Activated CD4-positive, alpha-beta T cell treated with anti-CD3 and anti-CD28 coated beads, Interleukin-2, Interleukin-6, amounts not matched to agents 100 ng/mL and 50 ng/mL, durations not matched to agents 16 hours and 8 hours (primary cell): Measurements from ENCODE around the gene TXNDC9.
"Not testable (repeated sequence)": the region's sequence is repeated elsewhere in the genome, so short reads cannot be mapped to it uniquely, and the experiment has no call there.

Experiments
- DNase-seq: peaks from one replicate; pipeline ENCODE4 v3.0.0-alpha.2; 2020

The TXNDC9 gene, protein sequence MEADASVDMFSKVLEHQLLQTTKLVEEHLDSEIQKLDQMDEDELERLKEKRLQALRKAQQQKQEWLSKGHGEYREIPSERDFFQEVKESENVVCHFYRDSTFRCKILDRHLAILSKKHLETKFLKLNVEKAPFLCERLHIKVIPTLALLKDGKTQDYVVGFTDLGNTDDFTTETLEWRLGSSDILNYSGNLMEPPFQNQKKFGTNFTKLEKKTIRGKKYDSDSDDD

DNA sequence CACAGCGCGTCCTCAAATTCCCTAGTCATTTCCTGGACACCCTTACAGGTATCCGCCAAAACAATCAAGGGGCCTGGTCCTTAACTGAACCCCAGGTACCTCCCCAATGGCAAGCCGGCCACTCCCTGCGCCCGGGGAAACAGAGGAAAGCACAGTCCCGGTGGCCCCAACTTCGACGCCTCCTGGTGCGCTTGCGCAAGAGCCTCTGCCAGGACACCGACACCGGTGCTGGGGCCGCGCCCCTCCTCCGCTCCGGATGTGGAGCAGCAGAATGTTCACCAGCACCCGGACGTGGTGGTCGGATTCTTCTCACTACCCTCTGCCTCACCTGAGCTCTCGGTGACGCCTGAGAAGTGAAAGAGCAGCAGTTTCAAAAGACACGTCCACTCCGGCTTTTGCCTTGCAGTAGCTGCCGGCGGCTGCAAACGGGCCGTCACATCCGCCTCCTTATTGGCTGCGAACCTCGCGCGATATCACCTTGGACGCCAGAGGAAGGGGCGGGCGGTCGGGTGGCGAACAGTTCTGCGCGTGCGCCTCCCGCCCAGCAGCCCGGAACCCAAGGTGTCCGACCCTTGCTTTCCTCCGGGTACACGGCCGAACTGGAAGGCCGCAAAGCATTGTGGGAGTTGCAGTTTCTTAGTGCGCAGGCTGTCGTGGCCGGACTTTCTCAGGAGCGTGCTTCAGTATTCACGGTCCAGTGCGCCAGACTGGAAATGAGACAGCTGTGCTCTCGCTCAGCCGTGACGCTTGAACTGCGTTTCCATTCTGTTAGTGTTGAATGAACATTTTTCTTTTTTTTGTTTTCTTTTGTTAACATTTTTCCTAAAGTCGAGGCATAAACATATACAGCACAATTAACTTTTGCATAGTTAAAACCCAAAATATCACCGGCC, at the start of gene TXNDC9:
TXNDC9 (minus strand) TSS at position 423 of the 893 bp plus-strand sequence. CDS start 3,123 bp downstream, outside the sequence.
- peak; percentile 99 for DNase-seq

DNA sequence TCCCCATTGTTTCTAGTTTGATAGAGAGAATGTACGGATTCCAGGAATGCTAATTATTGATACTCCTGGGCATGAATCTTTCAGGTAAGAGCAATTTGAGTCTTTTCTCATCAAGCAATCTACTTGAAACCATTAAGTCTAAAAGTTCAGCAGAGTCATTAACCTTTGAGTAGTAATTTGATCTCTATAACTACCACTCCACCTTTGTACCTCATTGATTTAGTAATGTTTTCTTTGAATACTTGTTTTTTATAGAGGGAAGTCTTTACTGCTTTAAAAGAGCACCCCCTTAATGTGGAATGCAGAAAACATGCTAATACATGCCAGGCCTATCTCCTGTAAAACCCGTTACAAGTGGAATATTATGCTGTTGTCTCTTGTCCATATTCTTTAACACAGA, 46.0 kb upstream of the TXNDC9 start:
- no peak for DNase-seq

DNA sequence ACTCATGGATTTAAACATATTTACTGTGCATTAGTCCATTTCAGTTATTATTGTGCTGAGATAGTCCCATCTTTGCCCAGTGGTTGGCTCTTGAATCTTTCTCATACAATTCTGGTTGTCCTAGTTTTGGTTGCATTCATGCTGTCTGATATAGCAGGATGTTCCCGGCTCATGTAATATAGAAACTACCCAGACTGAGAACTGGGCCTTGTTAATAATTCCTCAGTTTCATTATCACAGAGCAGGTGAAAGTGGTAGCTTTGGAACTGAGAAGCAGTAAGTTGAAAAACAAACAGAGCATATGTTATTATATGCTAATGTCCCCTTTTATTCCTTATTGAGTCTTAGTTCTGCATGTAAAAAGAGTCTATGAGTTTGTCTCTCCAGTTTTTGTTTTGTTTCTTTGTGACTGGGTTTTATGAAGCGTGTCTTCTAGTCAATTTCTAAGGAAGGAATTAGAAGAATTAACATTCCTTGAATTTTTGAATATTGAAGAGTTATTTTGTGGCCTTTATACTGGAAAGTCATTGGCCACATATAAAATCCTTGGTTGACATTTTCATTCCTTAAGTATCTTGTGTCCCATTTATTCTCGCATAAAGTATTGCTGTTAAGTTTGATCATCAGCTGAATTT, 44.4 kb upstream of the TXNDC9 start:
- DNase-seq, result peak; percentile 56

DNA sequence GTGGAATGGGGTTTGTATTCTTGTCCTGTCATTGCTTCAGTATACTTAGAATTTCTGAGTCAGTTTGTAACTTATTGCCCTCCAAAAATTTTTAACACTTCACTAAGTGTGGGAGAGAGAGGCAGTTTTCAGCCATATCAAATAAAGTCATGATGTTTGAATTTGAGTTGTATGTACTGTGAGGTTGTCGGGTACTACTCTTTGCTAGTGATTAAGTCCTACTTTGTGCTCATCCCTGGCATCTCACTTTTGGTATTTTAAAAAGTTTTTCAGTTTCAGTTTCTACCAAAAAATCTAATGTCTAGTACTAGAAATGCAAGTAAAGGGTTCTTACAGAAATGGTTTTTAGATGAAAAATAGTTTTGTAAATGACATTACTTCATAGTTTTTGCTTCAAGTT, 41.7 kb upstream of the TXNDC9 start:
- peak; percentile 55 for DNase-seq

DNA sequence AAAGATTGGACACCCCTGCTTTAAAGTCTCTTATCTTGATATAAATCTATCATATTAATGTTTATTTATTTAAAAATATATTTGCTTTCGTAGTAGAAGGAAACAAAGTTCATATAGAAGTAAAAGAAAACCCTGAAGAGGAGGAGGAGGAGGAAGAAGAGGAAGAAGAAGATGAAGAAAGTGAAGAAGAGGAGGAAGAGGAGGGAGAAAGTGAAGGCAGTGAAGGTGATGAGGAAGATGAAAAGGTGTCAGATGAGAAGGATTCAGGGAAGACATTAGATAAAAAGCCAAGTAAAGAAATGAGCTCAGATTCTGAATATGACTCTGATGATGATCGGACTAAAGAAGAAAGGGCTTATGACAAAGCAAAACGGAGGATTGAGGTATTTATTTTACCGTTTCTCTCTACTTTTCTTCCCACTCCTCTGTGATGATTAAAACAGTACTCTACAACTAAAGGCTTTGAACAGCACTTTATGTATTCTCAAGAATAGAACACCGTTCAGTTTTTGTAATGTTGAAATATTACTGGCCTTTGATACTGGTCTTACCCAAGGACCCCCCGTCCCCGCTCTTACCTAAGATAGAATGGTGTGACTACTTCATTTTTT, 40.2 kb upstream of the TXNDC9 start:
- DNase-seq, result peak; percentile 44

DNA sequence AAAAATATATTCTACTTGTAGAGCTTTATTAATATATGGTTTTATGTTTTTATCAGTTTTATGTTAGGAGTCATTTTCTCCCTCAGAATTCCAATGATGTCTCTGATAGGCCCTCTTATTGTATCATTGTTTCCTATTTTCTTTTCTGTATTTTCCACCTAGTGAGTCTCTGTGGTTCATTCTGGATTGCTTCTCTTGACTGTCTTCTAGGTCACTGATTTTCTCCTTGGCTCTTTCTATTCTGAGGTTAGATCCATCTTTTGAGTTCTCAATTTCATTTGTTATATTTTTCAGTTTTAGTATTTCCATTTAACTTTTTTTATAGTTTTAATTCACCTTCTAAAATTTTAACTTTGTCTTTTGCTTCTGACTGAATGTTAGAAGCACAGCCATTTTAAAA, 38.6 kb upstream of the TXNDC9 start:
- DNase-seq, result no peak

DNA sequence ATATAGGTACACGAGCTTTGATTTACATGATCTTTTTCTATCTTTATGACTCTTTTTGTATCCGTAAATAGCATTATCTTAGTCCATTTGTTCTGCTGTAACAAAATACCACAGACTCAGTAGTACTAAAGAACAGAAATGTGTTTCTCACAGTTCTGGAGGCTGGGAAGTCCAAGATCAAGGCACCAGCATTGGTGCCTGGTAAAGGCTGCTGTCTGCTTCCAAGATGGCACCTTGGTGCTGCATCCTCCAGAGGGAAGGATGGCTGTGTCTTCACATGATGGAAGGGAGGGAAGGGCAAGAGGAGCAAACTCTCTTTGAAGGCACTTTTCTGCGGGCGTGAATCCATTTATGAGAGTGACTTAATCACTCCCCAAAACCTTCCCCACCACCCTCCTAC, 37.0 kb upstream of the TXNDC9 start:
- no peak for DNase-seq

DNA sequence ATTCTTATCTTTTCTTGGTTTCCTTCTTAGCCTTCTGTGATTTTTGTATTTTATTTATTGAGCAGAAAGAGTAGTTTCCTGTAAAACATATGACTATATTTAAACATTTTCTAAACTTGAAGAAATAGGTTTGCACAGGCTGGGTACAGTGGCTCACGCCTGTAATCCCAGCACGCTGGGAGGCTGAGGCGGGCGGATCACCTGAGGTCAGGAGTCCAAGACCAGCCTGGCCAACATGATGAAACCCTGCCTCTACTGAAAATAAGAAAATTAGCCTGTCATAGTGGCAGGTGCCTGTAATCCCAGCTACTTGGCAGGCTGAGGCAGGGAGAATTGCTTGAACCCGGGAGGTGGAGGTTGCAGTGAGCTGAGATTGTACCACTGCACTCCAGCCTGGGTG, 32.7 kb upstream of the TXNDC9 start:
- not testable (repeated sequence) for DNase-seq

DNA sequence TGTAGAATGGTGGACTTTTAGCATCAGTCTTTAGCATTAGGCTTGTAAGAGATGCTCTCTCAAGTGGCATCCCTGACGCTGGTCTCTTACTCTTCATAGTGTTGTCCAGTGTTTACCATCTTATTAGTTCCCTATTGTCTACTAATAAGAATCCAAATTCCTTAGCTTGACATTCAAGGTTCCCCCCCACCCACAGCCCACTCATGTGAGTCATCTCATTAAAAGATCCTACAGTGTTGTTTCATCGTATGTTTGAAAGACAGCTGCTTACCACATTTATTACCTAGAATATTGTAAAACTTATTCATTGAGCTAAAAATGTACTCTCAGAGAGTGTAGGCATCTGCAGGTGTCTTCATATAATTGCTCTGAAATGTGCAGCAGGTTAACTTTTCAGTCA, 29.5 kb upstream of the TXNDC9 start:
- DNase-seq, result no peak

DNA sequence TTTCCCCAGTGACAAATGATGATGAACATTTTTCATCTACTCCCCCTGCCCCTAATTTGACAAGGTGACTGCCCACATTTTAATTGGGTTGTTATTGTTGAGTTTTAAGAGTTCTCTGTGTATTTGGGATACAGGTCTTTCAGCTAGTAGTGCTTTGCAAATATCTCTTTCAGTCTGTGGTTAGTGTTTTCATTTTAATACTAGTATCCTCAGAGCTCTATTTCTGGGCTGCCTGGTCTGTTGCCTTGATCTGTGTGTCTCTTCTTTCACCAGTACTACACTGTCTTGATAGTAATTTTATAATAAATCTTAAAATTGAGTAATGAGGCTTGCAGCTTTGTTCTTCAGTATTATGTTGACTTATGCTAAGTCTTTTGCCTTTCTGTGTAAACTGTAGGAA, 20.7 kb upstream of the TXNDC9 start:
- DNase-seq, result no peak

DNA sequence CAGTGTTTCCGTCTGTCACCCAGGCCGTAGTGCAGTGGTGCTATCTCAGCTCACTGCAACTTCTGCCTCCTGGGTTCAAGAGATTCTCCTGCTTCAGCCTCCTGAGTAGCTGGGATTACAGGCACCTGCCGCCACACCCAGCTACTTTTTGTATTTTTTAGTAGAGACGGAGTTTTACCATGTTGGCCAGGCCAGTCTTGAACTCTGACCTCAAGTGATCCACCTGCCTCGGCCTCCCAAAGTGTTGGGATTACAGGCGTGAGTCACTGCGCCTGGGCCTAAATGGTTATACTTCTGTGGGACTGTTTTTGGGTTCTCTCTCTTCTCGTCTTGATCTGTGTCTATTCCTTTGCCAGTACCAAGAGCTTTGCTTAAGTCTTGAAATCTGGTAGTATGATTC, 18.7 kb upstream of the TXNDC9 start:
- DNase-seq, result not testable (repeated sequence)

DNA sequence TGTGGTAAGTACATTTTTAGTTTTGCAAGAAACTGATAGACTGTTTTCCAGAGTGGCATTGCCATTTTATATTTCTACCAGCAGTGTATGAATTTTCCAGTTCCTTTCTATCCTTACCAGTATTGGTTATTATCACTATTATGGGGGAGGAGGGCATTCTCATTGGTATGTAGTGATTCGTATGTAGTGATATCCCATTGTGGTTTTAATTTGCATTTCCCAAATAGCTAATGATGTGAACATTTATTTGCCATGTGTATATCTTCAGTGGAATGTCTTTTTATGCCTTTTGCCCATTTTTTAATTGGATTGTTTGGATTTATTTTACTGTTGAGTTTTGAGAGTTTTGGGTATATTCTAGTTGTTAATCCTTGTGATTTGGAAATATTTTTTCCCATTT, 17.9 kb upstream of the TXNDC9 start:
- no peak for DNase-seq

DNA sequence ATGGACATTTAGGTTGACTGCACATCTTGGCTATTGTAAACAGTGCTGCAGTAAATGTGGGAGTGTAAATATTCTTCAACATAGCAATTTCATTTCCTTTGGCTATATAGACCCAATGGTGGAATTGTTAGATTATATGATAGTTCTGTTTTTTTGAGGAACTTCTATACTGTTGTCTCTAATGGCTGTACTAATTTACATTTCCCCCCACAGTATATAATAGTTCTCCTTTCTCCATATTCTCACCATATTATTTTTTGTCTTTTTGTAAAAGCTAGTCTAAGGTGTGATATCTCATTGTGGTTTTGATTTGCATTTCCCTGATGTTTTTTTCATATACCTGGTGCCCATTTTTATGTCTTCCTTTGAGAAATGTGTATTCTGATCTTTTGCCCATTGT, 14.1 kb upstream of the TXNDC9 start:
- no peak for DNase-seq

DNA sequence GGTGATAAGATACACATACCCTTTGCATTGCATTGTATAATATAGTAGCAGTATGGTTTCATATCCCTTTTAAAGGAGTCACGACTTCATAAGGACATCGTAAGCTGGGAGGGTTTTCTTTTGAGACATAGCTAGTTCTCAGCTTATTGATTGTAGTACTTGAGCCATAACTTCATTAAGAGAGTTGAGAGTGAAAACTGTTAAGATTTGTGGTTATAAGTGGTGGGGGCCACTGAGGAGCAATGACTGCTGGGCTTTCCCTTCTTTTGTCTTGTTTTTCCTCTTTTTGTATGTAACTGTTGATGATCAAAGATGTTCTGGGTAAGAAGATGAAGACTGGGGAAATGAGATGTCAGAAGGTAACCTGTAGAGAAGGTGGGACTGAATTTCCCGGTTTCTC, 12.0 kb upstream of the TXNDC9 start:
- DNase-seq, result peak; percentile 36

DNA sequence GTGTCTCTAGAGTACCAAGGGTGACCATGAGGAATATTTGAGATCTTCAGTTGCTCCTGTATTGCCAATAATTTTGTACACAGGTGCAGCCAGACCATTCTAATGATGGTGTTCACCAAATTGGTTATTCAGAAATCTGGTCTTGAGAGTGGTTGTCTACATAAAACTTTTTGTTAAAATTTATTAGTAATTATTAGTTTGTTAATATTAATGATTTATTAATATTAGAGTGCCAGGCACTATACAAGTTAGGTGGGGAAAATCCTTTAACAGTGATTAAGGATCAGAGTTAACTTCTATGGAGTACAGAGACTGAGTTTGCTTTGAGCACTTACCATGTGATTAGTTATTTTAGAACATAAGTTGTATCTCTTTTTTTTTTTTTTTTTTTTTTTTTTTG, 10.1 kb upstream of the TXNDC9 start:
- DNase-seq, result no peak

DNA sequence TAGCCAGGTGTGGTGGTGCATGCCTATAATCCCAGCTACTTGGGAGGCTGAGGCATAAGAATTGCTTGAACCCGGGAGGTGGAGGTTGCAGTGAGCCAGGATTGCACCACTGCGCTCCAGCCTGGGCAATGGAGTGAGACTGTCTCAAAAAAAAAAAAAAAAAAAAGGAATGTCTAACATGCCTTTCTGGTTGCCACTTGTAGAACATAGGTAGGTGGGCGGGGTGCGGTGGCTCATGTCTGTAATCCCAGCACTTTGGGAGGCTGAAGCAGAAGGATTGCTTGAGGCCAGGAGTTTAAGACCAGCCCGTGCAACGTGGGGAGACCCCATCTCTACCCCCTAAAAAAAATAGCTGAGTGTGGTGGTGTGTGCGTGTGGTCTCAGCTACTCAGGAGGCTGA, 9.3 kb upstream of the TXNDC9 start:
- not testable (repeated sequence) for DNase-seq

DNA sequence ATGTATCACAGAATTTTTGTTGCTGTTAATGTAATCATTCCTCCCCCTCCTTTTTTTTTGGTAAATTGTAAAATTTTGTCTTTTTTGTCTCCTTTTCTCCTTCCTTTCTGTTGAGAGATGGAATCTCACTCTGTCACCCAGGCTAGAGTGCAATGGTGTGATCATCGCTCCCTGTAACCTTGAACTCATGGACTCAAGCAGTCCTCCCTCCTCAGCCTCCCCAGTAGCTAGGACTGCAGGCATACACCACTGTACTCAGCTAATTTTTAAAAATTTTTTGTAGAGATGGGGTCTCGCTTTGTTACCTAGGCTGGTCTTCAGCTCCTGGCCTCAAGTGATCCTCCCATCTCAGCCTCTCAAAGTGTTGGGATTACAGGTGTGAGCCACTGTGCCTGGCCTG, 6.4 kb upstream of the TXNDC9 start:
- DNase-seq, result no peak

DNA sequence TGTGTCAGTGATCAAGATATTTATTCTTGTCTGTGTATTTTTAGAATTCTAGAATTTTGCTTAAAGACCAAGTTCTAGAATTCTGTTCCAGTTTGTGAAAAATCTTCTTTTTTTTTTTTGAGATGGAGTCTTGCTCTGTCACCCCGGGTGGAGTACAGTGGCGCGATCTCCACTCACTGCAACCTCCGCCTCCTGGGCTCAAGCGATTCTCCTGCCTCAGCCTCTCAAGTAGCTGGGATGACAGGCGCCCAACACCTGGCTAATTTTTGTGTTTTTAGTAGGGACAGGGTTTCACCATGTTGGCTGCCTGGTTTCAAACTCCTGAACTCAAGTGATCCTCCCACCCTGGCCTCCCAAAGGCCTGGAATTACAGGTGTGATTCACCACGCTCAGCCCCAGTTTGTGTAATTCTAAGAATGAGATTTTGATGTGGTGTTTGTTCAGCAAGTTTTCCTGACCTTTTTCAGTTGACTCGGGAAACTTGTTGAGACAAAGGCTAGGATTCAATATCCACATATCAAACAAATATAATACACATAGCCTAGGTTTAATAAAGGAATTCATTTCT, 4.6 kb upstream of the TXNDC9 start:
- DNase-seq, result no peak

DNA sequence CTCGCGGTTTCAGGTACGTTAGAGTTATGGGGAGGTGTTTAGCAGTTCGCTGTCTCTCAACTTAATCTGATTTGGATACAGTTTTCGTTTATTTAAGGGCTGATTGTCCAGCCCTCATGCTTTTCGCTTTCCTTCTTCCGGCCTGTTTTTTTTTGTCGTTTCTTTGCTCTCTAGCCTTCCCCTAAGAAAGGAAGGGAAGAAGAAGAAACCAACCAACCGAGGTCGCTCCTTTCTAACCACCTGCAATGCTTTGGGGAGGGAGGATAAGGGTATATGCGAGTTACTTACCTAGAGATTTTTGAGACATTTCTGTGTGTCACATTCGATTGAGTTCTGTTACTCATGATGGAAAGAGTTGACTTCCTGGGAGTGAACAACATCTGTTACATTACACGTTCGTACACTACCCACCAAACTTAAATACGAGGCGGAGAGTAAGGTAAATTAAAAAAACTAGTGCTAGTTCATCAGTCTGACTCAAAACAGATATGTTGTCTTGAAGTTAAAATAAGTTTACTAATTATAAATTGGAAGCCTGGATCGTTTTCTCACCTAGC, 2.0 kb upstream of the TXNDC9 start:
- peak; percentile 19 for DNase-seq

DNA sequence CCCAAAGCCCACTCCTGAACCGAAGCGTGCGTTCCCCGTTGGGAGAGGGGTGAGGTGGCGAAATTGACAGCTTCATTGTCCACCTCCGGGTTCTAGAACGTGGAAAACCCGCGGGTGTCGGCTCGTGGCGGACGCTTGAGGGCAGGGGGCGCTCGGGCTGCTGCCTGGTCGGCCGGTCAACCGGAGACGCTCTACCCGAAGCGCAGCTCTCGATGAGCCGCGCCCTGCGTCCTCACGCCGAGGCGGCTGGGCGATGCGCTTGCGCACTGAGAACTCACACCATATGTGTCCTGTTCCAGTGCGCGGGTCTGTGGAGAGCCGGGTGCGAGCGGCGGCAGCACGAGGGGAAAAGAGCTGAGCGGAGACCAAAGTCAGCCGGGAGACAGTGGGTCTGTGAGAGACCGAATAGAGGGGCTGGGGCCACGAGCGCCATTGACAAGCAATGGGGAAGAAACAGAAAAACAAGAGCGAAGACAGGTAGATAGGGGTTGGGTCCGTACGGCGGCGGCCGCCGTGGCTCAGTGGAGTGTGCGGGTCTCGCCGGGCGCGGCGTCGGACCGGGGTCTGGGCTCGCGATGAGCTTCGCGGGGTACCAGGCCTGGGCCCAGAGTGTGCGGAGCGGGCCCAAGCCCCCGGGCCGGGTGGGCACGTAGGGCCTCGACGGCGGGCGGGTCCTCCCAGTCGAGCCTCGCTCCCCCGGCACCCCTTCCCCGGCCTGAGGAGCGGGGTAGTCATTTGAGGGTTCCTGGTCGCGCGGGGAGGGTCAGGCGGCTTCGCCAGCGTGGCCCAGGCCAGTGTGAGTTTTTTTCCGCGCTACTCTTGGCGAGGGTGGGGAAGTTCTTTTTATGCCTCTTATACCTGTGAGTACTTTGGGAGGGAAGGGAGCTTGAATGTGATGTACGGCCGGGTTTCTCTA, 1.2 kb upstream of the TXNDC9 start, which contains the start of gene EIF5B:
EIF5B (plus strand) TSS at position 277 of the 916 bp plus-strand sequence; CDS start at position 443, 166 bp downstream.
- DNase-seq, result peak; percentile 98

DNA sequence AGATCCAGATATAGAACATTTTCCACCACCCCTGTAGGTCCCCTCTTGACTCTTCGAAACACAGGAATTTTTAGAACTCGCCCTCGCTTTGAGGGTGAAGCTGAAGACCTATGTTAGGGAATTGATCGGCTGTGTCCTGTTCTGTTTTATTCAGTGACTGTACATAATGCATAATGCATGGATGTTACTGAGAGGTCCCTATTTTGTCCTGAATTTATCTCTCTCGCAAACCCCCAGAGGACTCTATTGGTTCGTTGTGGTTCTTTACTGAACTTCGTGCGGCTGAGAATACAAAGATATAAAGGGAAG, 625 bp upstream of the TXNDC9 start:
- no peak for DNase-seq

DNA sequence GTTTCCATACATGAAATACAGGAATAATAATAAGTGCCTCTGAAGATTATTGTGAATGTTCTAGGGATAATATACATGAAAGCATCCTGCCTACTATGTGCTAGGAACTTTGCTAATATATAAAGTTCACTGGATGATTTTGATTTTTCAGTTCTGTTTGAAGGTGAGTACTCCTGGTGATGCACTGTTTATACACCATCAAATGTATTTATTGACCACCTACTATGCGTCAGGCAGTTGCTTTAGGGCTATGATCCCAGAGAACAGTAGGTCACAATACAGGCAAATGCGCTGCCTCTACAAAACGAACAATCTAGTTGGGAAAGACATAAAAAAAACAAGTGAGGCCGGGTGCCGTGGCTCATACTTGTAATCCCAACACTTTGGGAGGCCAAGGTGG, 10.7 kb downstream of the TXNDC9 start:
- DNase-seq, result no peak
